Lung (tissue), 12 donors: ENCODE data around the gene NYAP2. TPM values are rescaled to one million over a fixed set of nuclear protein-coding genes. Genes with fewer than 3 reads are reported as not detected.

Experiments
- ATAC-seq: fragments of 200-7000 bp; cut with Tn5 transposase; one replicate; pipeline ENCODE4 v1.9.1; 2020; ENCODE audit warnings: moderate number of reproducible peaks; ENCODE audit not compliant: insufficient read depth, low FRiP score
- DNase-seq, 3 donors: peaks; one replicate each; pipeline ENCODE4 v3.0.0-alpha.2; 2013 to 2017
- H3K27ac ChIP-seq, 2 donors: one replicate each; pipeline ENCODE4 v1.5.1; 2013; ENCODE audit warnings: mild to moderate bottlenecking in 2 of 2, moderate library complexity in 2 of 2, control low read depth in 1 of 2, inconsistent platforms in 1 of 2, low read depth in 1 of 2, low read length in 1 of 2
- H3K27me3 ChIP-seq, 3 donors: one replicate each; pipeline ENCODE4 v1.5.1; 2013; ENCODE audit warnings: low read length in 2 of 3; ENCODE audit not compliant: control insufficient read depth in 3 of 3, insufficient read depth in 3 of 3
- H3K36me3 ChIP-seq, 4 donors: one replicate each; pipeline ENCODE4 v1.5.1; 2013; ENCODE audit warnings: low read length in 4 of 4, mild to moderate bottlenecking in 1 of 4, moderate library complexity in 1 of 4; ENCODE audit not compliant: control insufficient read depth in 4 of 4, insufficient read depth in 4 of 4
- H3K4me1 ChIP-seq, 5 donors: one replicate each; pipeline ENCODE4 v1.5.1; 2013; ENCODE audit warnings: low read length in 5 of 5, mild to moderate bottlenecking in 2 of 5, moderate library complexity in 1 of 5; ENCODE audit not compliant: control insufficient read depth in 5 of 5, insufficient read depth in 5 of 5
- H3K4me3 ChIP-seq: one replicate; pipeline ENCODE4 v1.5.1; 2013; ENCODE audit warnings: mild to moderate bottlenecking, control low read depth, moderate library complexity
- H3K9ac ChIP-seq, 2 donors: one replicate each; pipeline ENCODE4 v1.5.1; 2013; ENCODE audit warnings: low read length in 2 of 2, control low read depth in 1 of 2; ENCODE audit not compliant: insufficient read depth in 1 of 2
- H3K9me3 ChIP-seq, 4 donors: one replicate each; pipeline ENCODE4 v1.5.1; 2013; ENCODE audit warnings: low read length in 3 of 4, mild to moderate bottlenecking in 1 of 4, moderate library complexity in 1 of 4; ENCODE audit not compliant: control insufficient read depth in 4 of 4, insufficient read depth in 3 of 4
- CTCF ChIP-seq: IDR thresholded peaks from 2 replicates; pipeline ENCODE4 v1.5.1; 2012; ENCODE audit warnings: mild to moderate bottlenecking; ENCODE audit errors: control extremely low read depth, extremely low read depth
- WGBS, 2 donors: extraction: QIAGEN DNeasy Blood & Tissue Kit; methylation state at CpG; one replicate each; pipeline ENCODE4 v1.1.7; 2013; 5-methylcytosine and 5-hydroxymethylcytosine counted together
- polyA plus RNA-seq, 2 donors: library from polyadenylated mRNA; stranded (reverse); fragments of 200-250 nt; gene quantifications; one replicate each; pipeline ENCODE4 v1.2.1, GENCODE V29; 2013
- total RNA-seq, 2 donors: library from RNA; depleted of rRNA in 1 of 2; stranded (reverse); fragments of >200 nt in 1 of 2; gene quantifications; one replicate each; pipeline ENCODE4 v1.2.1, GENCODE V29; 2014 to 2021
- donor health status: control.
- donor health status: control.
- donor health status: Bipolar disorder and iron deficiency.
- donor health status: healthy.
- donor health status: DM: yes; HTN: yes; CAD: no.

Gene NYAP2
- total and polyA plus RNA-seq, 4 donors, result 0.20 to 1.6 (median 0.83) TPM

- no peak overlapping the region for H3K27ac ChIP-seq
- no peak overlapping the region for H3K4me3 ChIP-seq
- WGBS, 2 donors, result 87% methylated on average over 21 of the region's 21 CpGs
- no peaks in the 10 kb centered on the region for H3K9me3 ChIP-seq
- H3K36me3 ChIP-seq, result no peaks in the 10 kb centered on the region
- H3K27me3 ChIP-seq, result no peaks in the 10 kb centered on the region
- H3K9ac ChIP-seq, result no peak overlapping the region
- ATAC-seq (no peak), DNase-seq (no peak)
- TF ChIP-seq CTCF, result no peak
- H3K4me1 ChIP-seq, result no peaks in the 10 kb centered on the region
Measured at GRCh38 chr2:225620227-225620626, 220.7 kb downstream of the NYAP2 start.

GRCh38 chr2:225630824-225631533 lies 231.5 kb downstream of the NYAP2 start:
- Histone ChIP-seq H3K9ac (no peak overlapping the region), H3K27ac (no peak overlapping the region), H3K4me3 (no peak overlapping the region), H3K36me3 (no peaks in the 10 kb centered on the region), H3K9me3 (no peaks in the 10 kb centered on the region), H3K27me3 (no peaks in the 10 kb centered on the region), H3K4me1 (no peaks in the 10 kb centered on the region)
- no peak for TF ChIP-seq CTCF
- DNase-seq, result no peak
- 89 to 92% methylated on average over 4 of the region's 4 CpGs for WGBS, 2 donors
- no peak for ATAC-seq

- H3K9ac ChIP-seq, result no peak overlapping the region
- 75 to 79% methylated on average over 3 of the region's 3 CpGs for WGBS, 2 donors
- no peak for TF ChIP-seq CTCF
- H3K4me3 ChIP-seq, result no peak overlapping the region
- no peaks in the 10 kb centered on the region for H3K9me3 ChIP-seq
- H3K27ac ChIP-seq, result no peak overlapping the region
- no peaks in the 10 kb centered on the region for H3K27me3 ChIP-seq
- H3K4me1 ChIP-seq, result no peaks in the 10 kb centered on the region
- DNase-seq (no peak), ATAC-seq (no peak)
- no peaks in the 10 kb centered on the region for H3K36me3 ChIP-seq
Measured at GRCh38 chr2:225632351-225632750, 232.8 kb downstream of the NYAP2 start.

GRCh38 chr2:225636558-225636957 lies 237.0 kb downstream of the NYAP2 start:
- Histone ChIP-seq H3K4me1 (no peaks in the 10 kb centered on the region), H3K27ac (no peak overlapping the region), H3K36me3 (no peaks in the 10 kb centered on the region), H3K9ac (no peak overlapping the region), H3K9me3 (no peaks in the 10 kb centered on the region), H3K27me3 (no peaks in the 10 kb centered on the region), H3K4me3 (no peak overlapping the region)
- WGBS, 2 donors, result 88 to 98% methylated on average over 1 of the region's 1 CpG
- no peak for TF ChIP-seq CTCF
- DNase-seq (no peak), ATAC-seq (no peak)
